H1 (cell line): ENCODE measurements around the gene SLC51B. TPM values are rescaled to one million over a fixed set of nuclear protein-coding genes. Genes with fewer than 3 reads are reported as not detected.

Experiments
- polyA plus RNA-seq, 7 experiments: library from polyadenylated mRNA; depleted of rRNA in 3 of 7; stranded (reverse) in 5 of 7; unstranded in 2 of 7; fragments of >200 nt in 5 of 7; fragments of 200-250 nt in 2 of 7; gene quantifications; 1 replicate in 5 of 7; 2 replicates in 1 of 7; 4 replicates in 1 of 7; pipeline versions ENCODE4 v1.2.1 to v1.2.3, GENCODE V29; 2011 to 2013; ENCODE audit warnings: missing spikeins in 2 of 7, mixed read lengths in 2 of 7
- total RNA-seq: library from RNA; stranded (reverse); fragmentation: NEBNext Ultra II Directional; extraction: Animal tissue kit (Norgen Biotek cat#: 25700); gene quantifications from 2 replicates; pipeline ENCODE4 v1.2.1, GENCODE V29; 2021
- TF ChIP-seq, protein P1 (sequence below), 3 experiments: IDR thresholded peaks; 1 replicate in 2 of 3; 2 replicates in 1 of 3; pipeline versions ENCODE4 v1.5.1 to v1.6.1; 2011; ENCODE audit warnings: low read length in 3 of 3, mild to moderate bottlenecking in 3 of 3, inconsistent platforms in 2 of 3, low read depth in 1 of 3, moderate library complexity in 1 of 3; ENCODE audit not compliant: insufficient read depth in 1 of 3; ENCODE audit errors: control extremely low read depth in 1 of 3

The SLC51B gene
- total and polyA plus RNA-seq, 2 of the 8 experiments (the other 6 are each of a cell fraction or from before 2014, with no cell fraction given) = not detected

DNA sequence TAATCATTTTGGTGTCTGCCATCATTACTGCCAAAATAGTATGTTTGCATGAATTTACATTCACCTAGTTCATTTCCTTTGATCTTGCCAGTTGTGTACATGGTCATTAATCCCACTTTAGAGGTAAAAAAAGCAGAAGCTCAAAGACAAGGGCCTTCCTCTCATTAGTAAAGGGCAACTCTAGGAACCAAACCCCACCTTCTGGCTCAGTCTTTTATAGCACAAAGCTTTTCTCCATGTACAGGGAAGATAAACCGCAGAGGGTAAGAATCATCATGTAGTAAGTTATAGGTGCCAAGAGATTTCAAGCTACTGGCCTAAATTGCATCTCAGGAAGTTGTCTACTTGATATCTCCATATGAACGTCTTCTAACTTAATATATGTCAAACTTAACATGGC is 36.2 kb upstream of the SLC51B start (continued):
- TF ChIP-seq, protein P1, sequence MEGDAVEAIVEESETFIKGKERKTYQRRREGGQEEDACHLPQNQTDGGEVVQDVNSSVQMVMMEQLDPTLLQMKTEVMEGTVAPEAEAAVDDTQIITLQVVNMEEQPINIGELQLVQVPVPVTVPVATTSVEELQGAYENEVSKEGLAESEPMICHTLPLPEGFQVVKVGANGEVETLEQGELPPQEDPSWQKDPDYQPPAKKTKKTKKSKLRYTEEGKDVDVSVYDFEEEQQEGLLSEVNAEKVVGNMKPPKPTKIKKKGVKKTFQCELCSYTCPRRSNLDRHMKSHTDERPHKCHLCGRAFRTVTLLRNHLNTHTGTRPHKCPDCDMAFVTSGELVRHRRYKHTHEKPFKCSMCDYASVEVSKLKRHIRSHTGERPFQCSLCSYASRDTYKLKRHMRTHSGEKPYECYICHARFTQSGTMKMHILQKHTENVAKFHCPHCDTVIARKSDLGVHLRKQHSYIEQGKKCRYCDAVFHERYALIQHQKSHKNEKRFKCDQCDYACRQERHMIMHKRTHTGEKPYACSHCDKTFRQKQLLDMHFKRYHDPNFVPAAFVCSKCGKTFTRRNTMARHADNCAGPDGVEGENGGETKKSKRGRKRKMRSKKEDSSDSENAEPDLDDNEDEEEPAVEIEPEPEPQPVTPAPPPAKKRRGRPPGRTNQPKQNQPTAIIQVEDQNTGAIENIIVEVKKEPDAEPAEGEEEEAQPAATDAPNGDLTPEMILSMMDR (IDR thresholded peaks at IDR 0.05; ENCODE audit: control extremely low read depth in 1 of 3, insufficient read depth in 1 of 3, low read depth in 1 of 3, low read length in 3 of 3) = peak in 2 of 3 experiments; percentile 29 to 39; a peak in 2 of 4 replicates
- TF ChIP-seq, all 59 proteins: peak for 2
